Measurements from ENCODE around the gene GNAL. TPM values are rescaled to one million over a fixed set of nuclear protein-coding genes. Genes with fewer than 3 reads are reported as not detected.

GNAL gene
- total and polyA plus RNA-seq, 2 of the 4 experiments (the other 2 are of a cell fraction), result 0.15 to 0.36 TPM

- no peak overlapping the region for H3K56ac ChIP-seq (ENCODE audit: extremely low read depth, insufficient read depth, low read length)
- DNase-seq (peak; percentile 57), ATAC-seq (ENCODE audit: low read depth) (peak; percentile 99)
- BruUV-seq (replicated peaks), result no TSS peak
- peak overlapping the region; percentile 39 for H3K4me3 ChIP-seq (ENCODE audit: insufficient read depth, low read depth, low read length)
- H3K14ac ChIP-seq (replicated peaks; ENCODE audit: low read depth, low read length), result no peak overlapping the region
- H2AK9ac ChIP-seq (replicated peaks; ENCODE audit: low read depth, low read length, poor library complexity), result peak overlapping the region; percentile 14
- no peak overlapping the region for H3K18ac ChIP-seq (ENCODE audit: low read depth, low read length)
- H2BK5ac ChIP-seq (ENCODE audit: low read depth, low read length, poor library complexity, severe bottlenecking), result no peak overlapping the region
- no peak overlapping the region for H2BK15ac ChIP-seq (ENCODE audit: low read depth, low read length)
- intact Hi-C loops (cut with micrococcal nuclease), result loop anchor here (1.0 to 10.0 kb wide), 9 partner anchors 76 to 504 kb away; partner anchors contain the start of genes CHMP1B and MPPE1
- H3K4me2 ChIP-seq (ENCODE audit: low read depth, low read length), result peak overlapping the region; percentile 85
- no peak overlapping the region for H3K4ac ChIP-seq (ENCODE audit: low read depth, low read length)
- H3K9ac ChIP-seq (ENCODE audit: low read depth, low read length), result peak overlapping the region; percentile 16; the same call in 1 of the 2 replicates
- TF ChIP-seq RCOR1 (IDR thresholded peaks at IDR 0.05; ENCODE audit: insufficient replicate concordance, low read length) (no peak), MAZ (IDR thresholded peaks at IDR 0.05; ENCODE audit: borderline replicate concordance, low read depth, low read length) (0 out of 2 replicates have a peak, but pooled peaks have one; percentile 35), SMC3 (IDR thresholded peaks at IDR 0.05; ENCODE audit: low read depth, low read length) (peak; percentile 81), RAD21 (IDR thresholded peaks at IDR 0.05; ENCODE audit: low read length) (peak; percentile 94), CTCF (conservative IDR thresholded peaks at IDR 0.05; ENCODE audit: low read depth, low read length) (peak; percentile 91)
- H2AFZ ChIP-seq (replicated peaks; ENCODE audit: low read length, poor library complexity), result peak overlapping the region; percentile 81
- WGBS, 2 experiments (ENCODE audit: extremely low coverage in 2 of 2, insufficient read length in 1 of 2), result no CpG with 5 or more reads among the region's 17 CpGs
- no peak overlapping the region for H3K27ac ChIP-seq (ENCODE audit: insufficient read depth, low read length)
- H4K8ac ChIP-seq (ENCODE audit: low read depth in 2 of 2, low read length in 2 of 2), result no peak overlapping the region
- H2AK5ac ChIP-seq (ENCODE audit: low read depth, low read length), result no peak overlapping the region
- no peak overlapping the region for H4K91ac ChIP-seq (ENCODE audit: insufficient read depth, low read depth, low read length)
- H4K5ac ChIP-seq (ENCODE audit: low read depth, low read length), result no peak overlapping the region
- H3K9me1 ChIP-seq (ENCODE audit: insufficient read depth, low read length), result no peaks in the 10 kb centered on the region
- POLR2A ChIA-PET (ENCODE audit: unreplicated experiment), result no interaction called here
- H4K20me1 ChIP-seq (ENCODE audit: insufficient read depth, low read length), result no peaks in the 10 kb centered on the region
- no peak overlapping the region for H3K23ac ChIP-seq (ENCODE audit: low read depth, low read length)
- no peak overlapping the region for H2BK20ac ChIP-seq (ENCODE audit: low read depth, low read length)
- H2BK120ac ChIP-seq (ENCODE audit: low read depth, low read length), result no peak overlapping the region
- H3K4me1 ChIP-seq (ENCODE audit: control insufficient read depth, insufficient read depth, low read length), result no peaks in the 10 kb centered on the region
- H3K79me1 ChIP-seq (ENCODE audit: low read depth in 1 of 2, low read length in 2 of 2), result no peaks in the 10 kb centered on the region
- dilution Hi-C loops (cut with HindIII; ENCODE audit: low sequenced_read_pairs, unreplicated experiment), result no loop called here
- no peaks in the 10 kb centered on the region for H3K36me3 ChIP-seq (ENCODE audit: control insufficient read depth, insufficient read depth, low read length)
- no peaks in the 10 kb centered on the region for H3K9me3 ChIP-seq (ENCODE audit: control insufficient read depth, insufficient read depth, low read length)
- in situ Hi-C loops (cut with MboI; ENCODE audit: low sequenced_read_pairs), result loop anchor here (5.0 kb wide), 1 partner anchor 309 kb away; no protein-coding TSS in a partner anchor
- CTCF ChIA-PET, result interaction anchor here (0.7 to 2.5 kb wide), 11 partner anchors 9 to 319 kb away, joined by 3 to 10 read pairs (median 3); no protein-coding TSS in a partner anchor
- H3K27me3 ChIP-seq (ENCODE audit: control insufficient read depth, insufficient read depth, low read length), result peaks cover 27% of the 10 kb centered on the region
Measured at GRCh38 chr18:11733031-11733430, 44.0 kb downstream of the GNAL start.
